HepG2 (cell line): ENCODE measurements around the gene LINGO1. TPM values are rescaled to one million over a fixed set of nuclear protein-coding genes. Genes with fewer than 3 reads are reported as not detected.

Source experiments
- ATAC-seq: fragments of 200-7000 bp; cut with Tn5 transposase; 3 replicates; pipeline ENCODE4 v1.9.1; 2020; ENCODE audit warnings: mild to moderate bottlenecking, moderate library complexity
- BruUV-seq: library from RNA; stranded (reverse); fragments of 400-500 nt; replicated peaks from 2 replicates; lab custom pipeline; 2021; lab: Mats Ljungman, UMichigan
- CTCF ChIA-PET: fragments of 300-600 bp; formaldehyde crosslinking; extraction: SDS; loops from one replicate; lab custom pipeline; 2021; ENCODE audit warnings: low total read pairs, inconsistent platforms, low intra/inter-chr PET ratio; lab: Yijun Ruan, JAX
- POLR2A ChIA-PET: fragments of 350-600 bp; sonication (Branson Sonifier 250); formaldehyde crosslinking; loops from one replicate; lab custom pipeline; 2020; ENCODE audit warnings: antibody characterized with exemption, inconsistent platforms; lab: Yijun Ruan, JAX
- DNase-seq: peaks from one replicate; pipeline ENCODE4 v3.0.0-alpha.2; 2015; ENCODE audit warnings: low spot score
- FAIRE-seq: peaks from 3 replicates; lab custom pipeline; 2011; peaks lifted over from hg19 to GRCh38; lab: Jason Lieb, UNC
- H2AFZ ChIP-seq: one replicate; pipeline ENCODE4 v1.6.1; 2011; ENCODE audit warnings: low read length, inconsistent platforms
- H3K27ac ChIP-seq: fragments of 300-600 bp; 3 replicates; pipeline ENCODE4 v1.8.0; 2011; ENCODE audit warnings: mixed run types, mild to moderate bottlenecking, mixed read lengths, low read length, inconsistent platforms; ENCODE audit not compliant: insufficient read depth; ENCODE audit errors: extremely low read length
- H3K27me3 ChIP-seq, 2 experiments: fragments of 200-600 bp in 1 of 2; 2 replicates in 1 of 2; 3 replicates in 1 of 2; pipeline versions ENCODE4 v1.6.0 to v1.8.0; 2011; ENCODE audit warnings: low read length in 2 of 2, mild to moderate bottlenecking in 2 of 2, moderate library complexity in 2 of 2, inconsistent platforms in 1 of 2; ENCODE audit not compliant: insufficient read depth in 2 of 2, control insufficient read depth in 1 of 2
- H3K36me3 ChIP-seq, 2 experiments: fragments of 200-600 bp in 1 of 2; replicated peaks in 1 of 2; 2 replicates in 1 of 2; 3 replicates in 1 of 2; pipeline versions ENCODE4 v1.5.1 to v1.8.0; 2011; ENCODE audit warnings: low read length in 2 of 2, inconsistent platforms in 1 of 2; ENCODE audit not compliant: insufficient read depth in 2 of 2, control insufficient read depth in 1 of 2
- H3K4me1 ChIP-seq: 2 replicates; pipeline ENCODE4 v1.5.1; 2012; ENCODE audit warnings: low read length, inconsistent platforms; ENCODE audit not compliant: insufficient read depth
- H3K4me2 ChIP-seq: 2 replicates; pipeline ENCODE4 v1.6.0; 2011; ENCODE audit warnings: low read depth, low read length, inconsistent platforms
- H3K4me3 ChIP-seq, 3 experiments: fragments of 200-600 bp in 1 of 3; sonication (generic), shearing (Covaris generic) in 1 of 3; replicated peaks in 1 of 3; 2 replicates each; pipeline ENCODE4 v1.5.1; 2011 to 2016; ENCODE audit warnings: low read length in 3 of 3, inconsistent platforms in 2 of 3, low read depth in 2 of 3, mild to moderate bottlenecking in 2 of 3, control low read depth in 1 of 3, mixed read lengths in 1 of 3; ENCODE audit not compliant: insufficient read depth in 1 of 3
- H3K79me2 ChIP-seq: one replicate; pipeline ENCODE4 v1.6.1; 2011; ENCODE audit warnings: low read length, inconsistent platforms; ENCODE audit not compliant: insufficient read depth
- H3K9ac ChIP-seq: 2 replicates; pipeline ENCODE4 v1.6.0; 2011; ENCODE audit warnings: mild to moderate bottlenecking, low read depth, low read length, inconsistent platforms; ENCODE audit not compliant: insufficient read depth
- H3K9me3 ChIP-seq: 2 replicates; pipeline ENCODE4 v1.5.1; 2012; ENCODE audit warnings: mild to moderate bottlenecking, low read length
- H4K20me1 ChIP-seq: 2 replicates; pipeline ENCODE4 v1.6.0; 2011; ENCODE audit warnings: inconsistent platforms, mild to moderate bottlenecking, low read length, moderate library complexity; ENCODE audit not compliant: insufficient read depth
- CCDC6 ChIP-seq: sonication (generic); formaldehyde crosslinking; IDR thresholded peaks from 2 replicates; pipeline ENCODE4 v1.8.1; 2022; ENCODE audit warnings: mild to moderate bottlenecking, missing genetic modification reagents, moderate library complexity
- FOXJ3 ChIP-seq: sonication (generic); formaldehyde crosslinking; IDR thresholded peaks from 2 replicates; pipeline ENCODE4 v1.4.0; 2020; ENCODE audit warnings: missing genetic modification reagents, mild to moderate bottlenecking, borderline replicate concordance
- SRF ChIP-seq: IDR thresholded peaks from 2 replicates; pipeline ENCODE4 v1.6.1; 2011; ENCODE audit warnings: mild to moderate bottlenecking, low read depth, low read length, moderate library complexity
- YEATS2 ChIP-seq: sonication (generic); formaldehyde crosslinking; IDR thresholded peaks from 2 replicates; pipeline ENCODE4 v1.4.0; 2020; ENCODE audit warnings: missing genetic modification reagents, borderline replicate concordance
- ZFP36L2 ChIP-seq: sonication (generic); formaldehyde crosslinking; IDR thresholded peaks from 2 replicates; pipeline ENCODE4 v1.4.0; 2020; ENCODE audit warnings: missing genetic modification reagents
- ZNF30 ChIP-seq: sonication (generic); formaldehyde crosslinking; IDR thresholded peaks from 2 replicates; pipeline ENCODE4 v1.5.0; 2020; ENCODE audit warnings: mild to moderate bottlenecking, missing genetic modification reagents
- ZNF629 ChIP-seq: sonication (generic); formaldehyde crosslinking; conservative IDR thresholded peaks from 2 replicates; pipeline ENCODE4 v1.5.0; 2020; ENCODE audit warnings: missing genetic modification reagents
- WGBS: methylation state at CpG from one replicate; pipeline ENCODE4 v1.1.6; 2017; ENCODE audit warnings: low lambda C conversion rate; 5-methylcytosine and 5-hydroxymethylcytosine counted together
- in situ Hi-C: cut with HindIII; loops from 2 replicates; pipeline ENCODE4 v1.10.0; 2017; ENCODE audit warnings: low pct_unique_long_range_greater_than_20kb; ENCODE audit not compliant: extremely low pct_ligation_motif_present
- intact Hi-C: fragments of 100-400 bp; cut with micrococcal nuclease; formaldehyde crosslinking; loops from one replicate; pipeline ENCODE4 v1.10.0; 2022; ENCODE audit not compliant: unreplicated experiment
- polyA plus RNA-seq, 8 experiments: library from polyadenylated mRNA; depleted of rRNA in 3 of 8; stranded (reverse) in 7 of 8; unstranded in 1 of 8; fragments of >200 nt; fragmentation: Illumina TruSeq in 4 of 8; extraction: Trizol in 4 of 8; gene quantifications; 2 replicates each; pipeline versions ENCODE4 v1.2.1 to v1.2.3, GENCODE V29; 2011 to 2016; ENCODE audit warnings: low read depth in 4 of 8, missing spikeins in 1 of 8, mixed read lengths in 1 of 8; ENCODE audit not compliant: insufficient read depth in 1 of 8
- total RNA-seq, 5 experiments: library from RNA; depleted of rRNA; stranded (reverse); fragments of >200 nt; fragmentation: Illumina TruSeq; extraction: Trizol; gene quantifications; 2 replicates each; pipeline ENCODE4 v1.2.3, GENCODE V29; 2016; ENCODE audit warnings: low read depth in 1 of 5
- TF ChIP-seq, protein P1 (sequence below): sonication (generic); formaldehyde crosslinking; IDR thresholded peaks from 2 replicates; pipeline ENCODE4 v1.8.0; 2022; ENCODE audit warnings: mild to moderate bottlenecking, missing genetic modification reagents, moderate library complexity

The LINGO1 gene
- total and polyA plus RNA-seq, 2 of the 13 experiments (the other 11 are each of a cell fraction or from before 2014, with no cell fraction given) = 0.07 TPM; not detected in 1

DNA sequence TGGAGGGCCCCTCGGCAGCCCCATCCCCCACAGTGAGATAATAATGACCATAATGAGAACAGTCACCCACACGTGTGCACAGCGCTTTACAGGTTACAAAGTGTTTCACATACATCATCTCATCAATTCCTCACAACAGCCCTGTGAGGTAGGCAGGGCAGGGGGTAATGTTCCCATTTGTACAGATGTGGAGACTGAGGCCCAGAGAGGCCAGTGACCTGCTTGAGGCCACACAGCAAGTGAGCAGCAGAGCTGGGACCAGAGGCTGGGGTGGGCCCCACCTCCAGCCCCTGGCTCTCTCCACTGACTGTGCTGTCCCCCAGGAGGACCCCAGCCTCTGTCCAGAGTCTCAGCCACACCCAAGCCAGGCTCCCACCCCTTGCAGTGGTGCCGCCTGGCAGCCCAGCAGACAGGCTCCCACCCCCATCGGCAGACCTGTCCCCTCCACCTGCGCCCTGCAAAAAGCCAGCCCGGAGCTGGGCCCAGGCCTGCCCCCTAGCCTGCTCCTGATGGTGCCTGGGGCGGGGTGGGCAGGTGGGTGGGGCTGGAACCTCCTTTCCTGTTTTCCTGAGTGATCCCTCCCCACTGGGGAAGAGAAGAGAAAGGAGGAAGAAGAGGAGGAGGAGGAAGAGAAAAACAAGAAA, 19.6 kb downstream of the LINGO1 start (continued):
- TF ChIP-seq, protein P1, sequence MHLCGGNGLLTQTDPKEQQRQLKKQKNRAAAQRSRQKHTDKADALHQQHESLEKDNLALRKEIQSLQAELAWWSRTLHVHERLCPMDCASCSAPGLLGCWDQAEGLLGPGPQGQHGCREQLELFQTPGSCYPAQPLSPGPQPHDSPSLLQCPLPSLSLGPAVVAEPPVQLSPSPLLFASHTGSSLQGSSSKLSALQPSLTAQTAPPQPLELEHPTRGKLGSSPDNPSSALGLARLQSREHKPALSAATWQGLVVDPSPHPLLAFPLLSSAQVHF (CRISPR knock-in tag) = no peak
- TF ChIP-seq ZNF629 (CRISPR knock-in tag) (peak; percentile 64), FOXJ3 (CRISPR knock-in tag) (no peak)

DNA sequence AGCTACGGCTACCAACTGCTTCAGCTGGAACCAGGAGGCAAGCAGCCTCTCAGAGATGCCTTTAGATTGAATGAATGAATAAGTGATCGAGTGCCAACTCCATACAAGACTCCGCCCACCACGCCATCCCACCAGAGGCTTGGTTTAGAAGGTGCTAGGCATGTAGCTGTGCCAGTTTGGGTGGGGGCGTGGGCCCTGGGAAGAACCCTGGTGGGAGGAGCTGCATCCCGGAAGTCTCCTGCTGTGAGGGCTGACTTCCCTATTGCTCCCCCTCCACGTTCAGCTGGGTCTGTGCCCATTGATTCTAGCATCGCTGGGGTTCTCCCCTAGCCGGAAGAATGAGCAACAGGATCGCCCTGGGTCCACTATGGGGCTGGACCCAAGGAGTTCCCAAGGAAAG, 20.9 kb downstream of the LINGO1 start:
- no peaks in the 10 kb centered on the region for H3K9me3 ChIP-seq
- no peak for ATAC-seq
- in situ Hi-C loops (no loop called here), intact Hi-C loops (no loop called here)
- H2AFZ ChIP-seq = no peak overlapping the region
- 40% methylated on average over 4 of the region's 10 CpGs for WGBS
- no peak for TF ChIP-seq ZNF30 (CRISPR knock-in tag)
- TF ChIP-seq SRF = no peak
- no peak for TF ChIP-seq ZFP36L2
- TF ChIP-seq CCDC6 (CRISPR knock-in tag) = no peak
- no peak for TF ChIP-seq YEATS2 (CRISPR knock-in tag)
- H3K4me3 ChIP-seq = no peak overlapping the region
- no peak for DNase-seq
- FAIRE-seq = no peak
- no TSS peak for BruUV-seq
- H3K9ac ChIP-seq = no peak overlapping the region
- no peaks in the 10 kb centered on the region for H3K79me2 ChIP-seq
- no peaks in the 10 kb centered on the region for H4K20me1 ChIP-seq
- no peak overlapping the region for H3K4me2 ChIP-seq
- no peak overlapping the region for H3K27ac ChIP-seq
- ChIA-PET CTCF (no interaction called here), POLR2A (no interaction called here)
- no peaks in the 10 kb centered on the region for H3K4me1 ChIP-seq
- no peaks in the 10 kb centered on the region for H3K36me3 ChIP-seq
- H3K27me3 ChIP-seq = peaks cover 0 to 10% of the 10 kb centered on the region in 2 experiments; a peak in 2 of 5 replicates
